Adipose tissue (tissue), 3 donors: Measurements from ENCODE around the gene PDE6C. TPM values are rescaled to one million over a fixed set of nuclear protein-coding genes. Genes with fewer than 3 reads are reported as not detected.

Experiments used
- H3K27ac ChIP-seq: one replicate; pipeline ENCODE4 v1.5.1; 2013; ENCODE audit warnings: low read depth, low read length
- WGBS, 3 donors: extraction: QIAGEN DNeasy Blood & Tissue Kit; methylation state at CpG; one replicate each; pipeline ENCODE4 v1.1.7; 2013; 5-methylcytosine and 5-hydroxymethylcytosine counted together
- polyA plus RNA-seq, 3 donors: library from polyadenylated mRNA; stranded (reverse); fragments of 200-250 nt; gene quantifications; one replicate each; pipeline ENCODE4 v1.2.3, GENCODE V29; 2013
- donor health status: healthy with polysubstance abuse.
- donor health status: Bipolar disorder and iron deficiency.
- donor health status: healthy.

PDE6C gene
- polyA plus RNA-seq, 3 donors = not detected

GRCh38 chr10:93615576-93616235 is 3.4 kb downstream of the PDE6C start:
- WGBS, 3 donors = 43 to 80% (median 54%) methylated on average over 9 of the region's 9 CpGs

GRCh38 chr10:93620925-93621324 is 8.6 kb downstream of the PDE6C start:
- no peak overlapping the region for H3K27ac ChIP-seq
- WGBS, 3 donors = 71 to 88% (median 72%) methylated on average over 7 of the region's 7 CpGs

More at GRCh38 chr10:93615576-93616235, 3.4 kb downstream of the PDE6C start:
- H3K27ac ChIP-seq = no peak overlapping the region

GRCh38 chr10:93622942-93623341 is 10.6 kb downstream of the PDE6C start:
- H3K27ac ChIP-seq = no peak overlapping the region
- WGBS, 3 donors = 83 to 100% (median 92%) methylated on average over 1 of the region's 1 CpG

- no peak overlapping the region for H3K27ac ChIP-seq
- 85 to 87% (median 87%) methylated on average over 4 of the region's 4 CpGs for WGBS, 3 donors
These were observed 16.5 kb downstream of the PDE6C start for GRCh38 chr10:93628858-93629257.

- no peak overlapping the region for H3K27ac ChIP-seq
- 63 to 66% (median 65%) methylated on average over 7 of the region's 7 CpGs for WGBS, 3 donors
These were observed 17.4 kb downstream of the PDE6C start for GRCh38 chr10:93629647-93630305.

GRCh38 chr10:93630625-93631557 is 18.6 kb downstream of the PDE6C start:
- no peak overlapping the region for H3K27ac ChIP-seq
- WGBS, 3 donors = 79 to 86% (median 82%) methylated on average over 13 to 15 of the region's 15 CpGs

GRCh38 chr10:93639791-93640190 is 27.5 kb downstream of the PDE6C start:
- 89 to 91% (median 89%) methylated on average over 7 of the region's 7 CpGs for WGBS, 3 donors
- no peak overlapping the region for H3K27ac ChIP-seq

- no peak overlapping the region for H3K27ac ChIP-seq
- 81 to 93% (median 81%) methylated on average over 1 of the region's 1 CpG for WGBS, 3 donors
These were observed 40.5 kb downstream of the PDE6C start for GRCh38 chr10:93652857-93653256.

GRCh38 chr10:93654201-93654600 is 41.9 kb downstream of the PDE6C start:
- WGBS, 3 donors = 81 to 93% (median 81%) methylated on average over 1 of the region's 1 CpG
- no peak overlapping the region for H3K27ac ChIP-seq

- WGBS, 3 donors = 75 to 86% (median 81%) methylated on average over 1 of the region's 1 CpG
- H3K27ac ChIP-seq = no peak overlapping the region
These were observed 43.8 kb downstream of the PDE6C start for GRCh38 chr10:93656155-93656554.

- WGBS, 3 donors = 69 to 87% (median 85%) methylated on average over 1 of the region's 1 CpG
- no peak overlapping the region for H3K27ac ChIP-seq
These were observed 45.4 kb downstream of the PDE6C start for GRCh38 chr10:93657757-93658156.

- WGBS, 3 donors = 93 to 99% (median 97%) methylated on average over 4 of the region's 4 CpGs
These were observed 53.7 kb downstream of the PDE6C start for GRCh38 chr10:93666030-93666429.

GRCh38 chr10:93667795-93668194 is 55.5 kb downstream of the PDE6C start:
- whole genome bisulfite sequencing, 3 donors = 90 to 97% (median 96%) methylated on average over 3 of the region's 3 CpGs
- H3K27ac ChIP-seq = no peak overlapping the region

More at GRCh38 chr10:93666030-93666429, 53.7 kb downstream of the PDE6C start:
- no peak overlapping the region for H3K27ac ChIP-seq

- no peak overlapping the region for H3K27ac ChIP-seq
These were observed 58.0 kb downstream of the PDE6C start for GRCh38 chr10:93670372-93670771.

GRCh38 chr10:93671042-93671441 is 58.7 kb downstream of the PDE6C start:
- H3K27ac ChIP-seq = no peak overlapping the region
- 93 to 98% (median 97%) methylated on average over 2 of the region's 2 CpGs for WGBS, 3 donors

- WGBS, 3 donors = 47 to 95% (median 72%) methylated on average over 2 of the region's 2 CpGs
- H3K27ac ChIP-seq = no peak overlapping the region
These were observed 59.8 kb downstream of the PDE6C start for GRCh38 chr10:93672022-93672678.

GRCh38 chr10:93672890-93673289 is 60.6 kb downstream of the PDE6C start:
- WGBS, 3 donors = 72 to 93% (median 80%) methylated on average over 2 of the region's 2 CpGs
- no peak overlapping the region for H3K27ac ChIP-seq

- 76 to 97% (median 93%) methylated on average over 2 of the region's 2 CpGs for WGBS, 3 donors
- no peak overlapping the region for H3K27ac ChIP-seq
These were observed 61.5 kb downstream of the PDE6C start for GRCh38 chr10:93673791-93674190.
